HG03039 (cell line): ENCODE measurements around the gene KIF16B.
"Not testable (repeated sequence)": the region's sequence is repeated elsewhere in the genome, so short reads cannot be mapped to it uniquely, and the experiment has no call there.

Source experiments
- ATAC-seq: cut with Tn5 transposase; IDR thresholded peaks from one replicate; pipeline ENCODE4 v1.9.1; 2021; ENCODE audit warnings: mild to moderate bottlenecking, moderate library complexity; ENCODE audit not compliant: unreplicated experiment

Gene KIF16B

GRCh38 chr20:16527438-16527837 lies 45.8 kb downstream of the KIF16B start:
- no peak for ATAC-seq

- no peak for ATAC-seq
Measured at GRCh38 chr20:16526433-16527380, 46.5 kb downstream of the KIF16B start.

GRCh38 chr20:16522651-16523050 lies 50.6 kb downstream of the KIF16B start:
- not testable (repeated sequence) for ATAC-seq

GRCh38 chr20:16520154-16520553 lies 53.1 kb downstream of the KIF16B start:
- no peak for ATAC-seq

- ATAC-seq, result not testable (repeated sequence)
Measured at GRCh38 chr20:16519673-16520072, 53.6 kb downstream of the KIF16B start.

GRCh38 chr20:16518784-16519084 lies 54.5 kb downstream of the KIF16B start:
- ATAC-seq, result no peak

- no peak for ATAC-seq
Measured at GRCh38 chr20:16517946-16518783, 55.1 kb downstream of the KIF16B start.

GRCh38 chr20:16516794-16517193 lies 56.5 kb downstream of the KIF16B start:
- ATAC-seq, result no peak

- no peak for ATAC-seq
Measured at GRCh38 chr20:16515046-16515445, 58.2 kb downstream of the KIF16B start.

GRCh38 chr20:16514140-16514539 lies 59.1 kb downstream of the KIF16B start:
- no peak for ATAC-seq

GRCh38 chr20:16505894-16506293 lies 67.4 kb downstream of the KIF16B start:
- ATAC-seq, result no peak

- no peak for ATAC-seq
Measured at GRCh38 chr20:16501301-16501700, 71.9 kb downstream of the KIF16B start.

GRCh38 chr20:16500197-16500596 lies 73.1 kb downstream of the KIF16B start:
- no peak for ATAC-seq

GRCh38 chr20:16498526-16499253 lies 74.6 kb downstream of the KIF16B start:
- no peak for ATAC-seq

- no peak for ATAC-seq
Measured at GRCh38 chr20:16497896-16498295, 75.4 kb downstream of the KIF16B start.

GRCh38 chr20:16493486-16493885 lies 79.8 kb downstream of the KIF16B start:
- ATAC-seq, result no peak

GRCh38 chr20:16491294-16491905 lies 81.8 kb downstream of the KIF16B start:
- ATAC-seq, result peak; percentile 76

- ATAC-seq, result no peak
Measured at GRCh38 chr20:16490696-16491095, 82.6 kb downstream of the KIF16B start.

- no peak for ATAC-seq
Measured at GRCh38 chr20:16488616-16489015, 84.6 kb downstream of the KIF16B start.

GRCh38 chr20:16488086-16488485 lies 85.2 kb downstream of the KIF16B start:
- no peak for ATAC-seq

- ATAC-seq, result no peak
Measured at GRCh38 chr20:16486532-16486931, 86.7 kb downstream of the KIF16B start.
